ENCODE data around the gene NMNAT2.

GRCh38 chr1:183360473-183360872 is 57.7 kb downstream of the NMNAT2 start:
- TF ChIP-seq, protein P1, sequence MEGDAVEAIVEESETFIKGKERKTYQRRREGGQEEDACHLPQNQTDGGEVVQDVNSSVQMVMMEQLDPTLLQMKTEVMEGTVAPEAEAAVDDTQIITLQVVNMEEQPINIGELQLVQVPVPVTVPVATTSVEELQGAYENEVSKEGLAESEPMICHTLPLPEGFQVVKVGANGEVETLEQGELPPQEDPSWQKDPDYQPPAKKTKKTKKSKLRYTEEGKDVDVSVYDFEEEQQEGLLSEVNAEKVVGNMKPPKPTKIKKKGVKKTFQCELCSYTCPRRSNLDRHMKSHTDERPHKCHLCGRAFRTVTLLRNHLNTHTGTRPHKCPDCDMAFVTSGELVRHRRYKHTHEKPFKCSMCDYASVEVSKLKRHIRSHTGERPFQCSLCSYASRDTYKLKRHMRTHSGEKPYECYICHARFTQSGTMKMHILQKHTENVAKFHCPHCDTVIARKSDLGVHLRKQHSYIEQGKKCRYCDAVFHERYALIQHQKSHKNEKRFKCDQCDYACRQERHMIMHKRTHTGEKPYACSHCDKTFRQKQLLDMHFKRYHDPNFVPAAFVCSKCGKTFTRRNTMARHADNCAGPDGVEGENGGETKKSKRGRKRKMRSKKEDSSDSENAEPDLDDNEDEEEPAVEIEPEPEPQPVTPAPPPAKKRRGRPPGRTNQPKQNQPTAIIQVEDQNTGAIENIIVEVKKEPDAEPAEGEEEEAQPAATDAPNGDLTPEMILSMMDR (IDR thresholded peaks at IDR 0.05; ENCODE audit: insufficient read depth, low read depth, low read length), result no peak
- TF ChIP-seq EZH2 (IDR thresholded peaks at IDR 0.05; ENCODE audit: insufficient read depth, low read length), result no peak
